Stomach (tissue), 9 donors: Measurements from ENCODE around the gene DPP6. TPM values are rescaled to one million over a fixed set of nuclear protein-coding genes. Genes with fewer than 3 reads are reported as not detected.

Experiments
- DNase-seq, 2 donors: peaks; one replicate each; pipeline versions ENCODE4 v3.0.0 to v3.0.0-alpha.2; 2013 to 2019
- H3K27ac ChIP-seq, 5 donors: fragments of 200-600 bp in 4 of 5; sonication (generic) in 4 of 5; one replicate each; pipeline ENCODE4 v1.5.1; 2013 to 2019; ENCODE audit warnings: mild to moderate bottlenecking in 1 of 5, moderate library complexity in 1 of 5
- H3K27me3 ChIP-seq, 3 donors: fragments of 200-600 bp; sonication (generic); one replicate each; pipeline ENCODE4 v1.5.1; 2017 to 2019; ENCODE audit warnings: mixed run types in 1 of 3
- H3K36me3 ChIP-seq, 4 donors: fragments of 200-600 bp; sonication (generic); 1 replicate in 3 of 4; 2 replicates in 1 of 4; pipeline ENCODE4 v1.5.1; 2016 to 2019
- H3K4me1 ChIP-seq, 4 donors: fragments of 200-600 bp; sonication (generic); one replicate each; pipeline ENCODE4 v1.5.1; 2016 to 2019
- H3K4me3 ChIP-seq, 4 donors: fragments of 200-600 bp; sonication (generic) in 3 of 4; one replicate each; pipeline ENCODE4 v1.5.1; 2016 to 2019; ENCODE audit warnings: mild to moderate bottlenecking in 1 of 4
- H3K9me3 ChIP-seq, 4 donors: fragments of 200-600 bp; sonication (generic); one replicate each; pipeline ENCODE4 v1.5.1; 2016 to 2019
- CTCF ChIP-seq, 7 experiments: fragments of 450-650 bp in 4 of 7; fragments of 200-600 bp in 3 of 7; sonication (generic) in 3 of 7; IDR thresholded peaks; one replicate each; pipeline ENCODE4 v1.5.1; 2016 to 2019; ENCODE audit warnings: antibody characterized with exemption in 7 of 7, control low read depth in 2 of 7, mild to moderate bottlenecking in 1 of 7
- EP300 ChIP-seq: sonication (generic); formaldehyde crosslinking; IDR thresholded peaks from one replicate; pipeline ENCODE4 v1.6.1; 2017; ENCODE audit warnings: antibody characterized with exemption
- POLR2A ChIP-seq, 4 donors: fragments of 450-650 bp; IDR thresholded peaks; one replicate each; pipeline ENCODE4 v1.6.1; 2016; ENCODE audit warnings: antibody characterized with exemption in 4 of 4, control low read depth in 2 of 4, mild to moderate bottlenecking in 1 of 4, moderate library complexity in 1 of 4
- POLR2AphosphoS5 ChIP-seq, 3 donors: sonication (generic); formaldehyde crosslinking; IDR thresholded peaks; one replicate each; pipeline ENCODE4 v1.6.1; 2016; ENCODE audit warnings: antibody characterized with exemption in 3 of 3
- WGBS, 5 donors: extraction: QIAGEN DNeasy Blood & Tissue Kit in 3 of 5; methylation state at CpG; one replicate each; pipeline versions ENCODE4 v1.1.5 to v1.1.7; 2013 to 2018; 5-methylcytosine and 5-hydroxymethylcytosine counted together
- intact Hi-C: fragments of 100-400 bp; cut with DNase I; formaldehyde crosslinking; loops from one replicate; pipeline ENCODE4 v1.15.1; 2023; ENCODE audit warnings: low total_unique reads
- polyA plus RNA-seq, 3 donors: library from polyadenylated mRNA; stranded (reverse); fragments of 200-250 nt; gene quantifications; one replicate each; pipeline ENCODE4 v1.2.3, GENCODE V29; 2013
- total RNA-seq, 5 donors: library from RNA; depleted of rRNA; stranded (reverse); fragments of >200 nt; gene quantifications; one replicate each; pipeline versions ENCODE4 v1.1.0 to v1.2.3, GENCODE V29; 2014 to 2016
- donor health status: healthy with polysubstance abuse.
- donor health status: Bipolar disorder and iron deficiency.
- donor health status: healthy.

Gene DPP6
- total and polyA plus RNA-seq, 8 donors = 0.15 to 29.8 (median 4.9) TPM

DNA sequence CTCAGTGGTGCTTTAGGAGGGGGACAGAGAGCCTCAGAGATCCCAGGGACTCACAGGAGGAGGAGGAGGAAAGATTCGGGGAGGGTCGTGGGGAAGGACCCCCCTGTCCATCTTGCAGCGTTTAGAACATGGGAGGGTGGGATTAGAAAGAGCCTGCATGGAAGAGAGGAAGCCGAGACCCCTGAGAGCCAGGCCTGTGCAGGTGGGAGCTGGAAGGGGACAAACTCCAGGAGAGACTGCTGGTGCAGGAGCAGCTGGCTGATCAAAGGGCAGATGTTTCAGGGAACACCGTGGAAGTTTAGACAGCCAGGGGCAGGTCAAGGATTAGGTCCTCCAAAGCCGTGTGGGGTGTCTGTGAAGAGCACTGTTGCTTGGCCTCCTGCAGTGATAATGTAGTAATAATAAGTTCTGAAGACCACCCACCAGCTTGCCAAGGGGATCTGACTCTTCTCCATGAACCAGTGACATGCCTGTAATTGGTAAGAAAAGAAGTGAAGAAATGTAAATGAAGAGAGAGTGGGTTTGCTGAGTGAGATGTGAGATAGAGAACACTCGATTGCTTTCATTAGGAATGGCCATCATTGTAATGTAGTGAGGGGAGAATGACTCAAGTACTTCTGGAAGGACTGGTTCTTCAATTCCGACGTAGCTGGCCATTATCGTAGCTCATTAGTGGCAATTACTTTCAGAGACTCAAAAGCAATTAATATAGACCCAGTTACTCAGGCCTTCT, 525.1 kb downstream of the DPP6 start:
- Histone ChIP-seq H3K9me3 (no peaks in the 10 kb centered on the region), H3K36me3 (no peaks in the 10 kb centered on the region), H3K27me3 (no peaks in the 10 kb centered on the region), H3K27ac (no peak overlapping the region), H3K4me3 (no peak overlapping the region), H3K4me1 (no peaks in the 10 kb centered on the region)
- intact Hi-C loops = no loop called here
- TF ChIP-seq CTCF (IDR thresholded peaks at IDR 0.05) (no peak), POLR2A (IDR thresholded peaks at IDR 0.05) (no peak), EP300 (no peak), POLR2AphosphoS5 (IDR thresholded peaks at IDR 0.05) (no peak)
- WGBS, 5 donors = 79 to 84% (median 81%) methylated on average over 10 of the region's 10 CpGs
- no peak for DNase-seq

DNA sequence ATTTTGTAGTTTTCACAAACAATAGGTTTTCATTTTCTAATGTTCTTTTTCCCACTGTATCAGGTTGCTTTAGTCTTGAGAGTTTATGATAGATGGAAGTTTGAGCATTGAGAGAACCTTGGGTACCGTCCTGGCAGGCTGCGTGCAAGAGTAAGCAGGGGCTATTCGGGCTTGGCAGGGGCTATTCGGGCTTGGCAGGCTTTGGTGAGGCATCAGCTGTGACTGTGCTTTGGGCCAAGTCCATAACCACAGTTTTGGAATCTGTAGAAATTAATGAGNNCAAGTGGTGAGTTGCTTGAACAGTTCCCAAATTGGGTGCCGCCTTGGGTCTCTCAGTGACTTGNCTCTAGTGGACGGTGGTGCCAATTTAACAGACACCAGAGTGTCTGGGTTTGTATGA, 526.1 kb downstream of the DPP6 start:
- Histone ChIP-seq H3K4me3 (no peak overlapping the region), H3K4me1 (no peaks in the 10 kb centered on the region), H3K27ac (no peak overlapping the region), H3K9me3 (no peaks in the 10 kb centered on the region), H3K27me3 (no peaks in the 10 kb centered on the region), H3K36me3 (no peaks in the 10 kb centered on the region)
- 79 to 89% (median 87%) methylated on average over 5 to 6 of the region's 6 CpGs for WGBS, 5 donors
- DNase-seq = no peak
- intact Hi-C loops = no loop called here
- TF ChIP-seq POLR2A (IDR thresholded peaks at IDR 0.05) (no peak), EP300 (no peak), CTCF (IDR thresholded peaks at IDR 0.05) (no peak), POLR2AphosphoS5 (IDR thresholded peaks at IDR 0.05) (no peak)

DNA sequence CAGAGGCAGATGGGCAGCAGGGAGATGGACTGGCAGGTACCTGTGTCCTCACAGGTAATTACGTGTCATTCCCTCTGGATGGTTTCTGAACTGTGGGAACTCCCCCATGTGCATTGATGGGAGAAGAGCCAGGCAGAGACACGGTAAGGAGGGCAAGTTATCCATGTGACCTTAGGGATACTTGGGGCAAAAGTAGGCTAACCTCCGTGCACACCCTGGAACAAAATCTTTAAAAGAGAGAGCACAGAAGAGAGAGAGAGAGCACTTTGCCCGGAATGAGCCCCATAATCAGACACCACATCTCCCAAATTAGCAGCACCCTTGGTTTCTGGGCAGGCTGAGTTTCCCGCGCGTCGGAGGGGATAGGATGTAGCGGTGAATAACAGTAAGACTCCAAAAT, 527.5 kb downstream of the DPP6 start:
- Histone ChIP-seq H3K4me3 (no peak overlapping the region), H3K27me3 (no peaks in the 10 kb centered on the region), H3K9me3 (no peaks in the 10 kb centered on the region), H3K4me1 (no peaks in the 10 kb centered on the region), H3K27ac (no peak overlapping the region), H3K36me3 (no peaks in the 10 kb centered on the region)
- no peak for DNase-seq
- 86 to 89% (median 88%) methylated on average over 9 of the region's 9 CpGs for WGBS, 5 donors
- intact Hi-C loops = no loop called here
- TF ChIP-seq EP300 (no peak), POLR2AphosphoS5 (IDR thresholded peaks at IDR 0.05) (no peak), POLR2A (IDR thresholded peaks at IDR 0.05) (no peak), CTCF (IDR thresholded peaks at IDR 0.05) (no peak)

DNA sequence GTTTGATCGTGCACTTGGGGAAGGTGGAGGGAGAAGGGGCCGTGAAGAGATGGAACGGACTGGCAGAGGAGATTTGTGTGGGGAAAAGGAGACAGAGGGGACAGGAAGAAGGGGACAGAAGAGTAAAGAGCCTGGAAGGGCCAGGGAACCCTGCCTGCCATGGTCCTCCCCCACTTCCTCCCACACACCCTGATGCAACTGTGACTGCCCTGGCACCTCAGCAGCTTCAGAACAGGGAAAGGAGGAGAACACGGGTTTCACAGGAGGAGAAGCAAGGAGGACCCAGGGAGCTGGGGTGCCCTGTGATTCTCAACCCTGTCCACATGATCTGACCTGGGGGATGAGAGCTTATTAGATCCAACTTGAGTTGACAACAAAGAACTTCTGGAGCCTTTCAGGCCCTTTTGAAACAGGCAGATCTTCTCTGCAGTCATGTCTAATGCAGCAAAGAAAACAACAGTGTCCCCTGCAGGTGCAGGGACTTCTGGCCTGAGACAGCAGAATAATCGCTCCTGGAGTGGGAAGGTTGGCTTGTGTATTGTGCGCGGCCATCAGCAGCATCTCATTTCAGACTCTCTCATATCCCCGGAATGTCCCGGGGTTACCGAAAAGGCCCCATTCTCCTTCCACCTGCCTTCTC, 529.2 kb downstream of the DPP6 start:
- no peak overlapping the region for H3K27ac ChIP-seq
- H3K4me1 ChIP-seq = no peaks in the 10 kb centered on the region
- H3K4me3 ChIP-seq = no peak overlapping the region
- no peaks in the 10 kb centered on the region for H3K9me3 ChIP-seq
- no peak for TF ChIP-seq EP300
- DNase-seq = no peak
- H3K36me3 ChIP-seq = no peaks in the 10 kb centered on the region
- 78 to 89% (median 84%) methylated on average over 10 of the region's 10 CpGs for WGBS, 5 donors
- intact Hi-C loops = no loop called here
- no peaks in the 10 kb centered on the region for H3K27me3 ChIP-seq

DNA sequence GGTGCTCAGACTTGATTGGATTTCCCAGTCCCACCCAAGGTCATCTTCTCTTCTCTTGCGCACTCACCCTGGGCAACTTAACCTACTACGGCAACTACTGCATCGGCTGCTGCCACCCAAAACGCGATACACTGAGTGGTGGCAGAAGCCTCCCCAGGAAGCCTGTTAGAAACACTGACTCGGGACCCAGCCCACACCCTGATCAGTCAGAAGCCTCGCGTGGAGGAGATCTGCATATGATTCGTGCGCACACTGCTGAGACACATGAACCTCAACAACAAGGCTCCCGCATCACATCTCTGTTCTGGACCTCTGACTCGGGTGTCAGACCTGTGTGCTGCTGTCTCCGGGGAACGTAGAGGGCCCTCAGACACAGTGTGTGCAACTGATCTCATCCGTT, 531.3 kb downstream of the DPP6 start:
- TF ChIP-seq POLR2AphosphoS5 (IDR thresholded peaks at IDR 0.05) (no peak), EP300 (no peak), POLR2A (IDR thresholded peaks at IDR 0.05) (no peak), CTCF (IDR thresholded peaks at IDR 0.05) (no peak)
- Histone ChIP-seq H3K27ac (no peak overlapping the region), H3K9me3 (no peaks in the 10 kb centered on the region), H3K4me3 (no peak overlapping the region), H3K4me1 (no peaks in the 10 kb centered on the region), H3K36me3 (no peaks in the 10 kb centered on the region), H3K27me3 (no peaks in the 10 kb centered on the region)
- DNase-seq = no peak
- intact Hi-C loops = no loop called here
- 89 to 93% (median 91%) methylated on average over 14 to 15 of the region's 15 CpGs for WGBS, 5 donors
